Activated CD4-positive, alpha-beta T cell treated with anti-CD3 and anti-CD28 coated beads, Interleukin-2, amount 50 U/mL, for 4 hours (primary cell): ENCODE results near the gene TNS4.
A peak's percentile ranks its signal among the peaks of the same experiment; 100 is the strongest.
"Not testable (repeated sequence)": the region's sequence is repeated elsewhere in the genome, so short reads cannot be mapped to it uniquely, and the experiment has no call there.

Source experiments
- DNase-seq, 2 experiments: peaks; one replicate each; pipeline ENCODE4 v3.0.0-alpha.2; 2020

Gene TNS4

GRCh38 chr17:40501499-40501911 lies at the start of gene TNS4:
Gene TNS4 (minus strand): TSS chr17:40501623. CDS start chr17:40496425, 5,198 bp downstream.
- DNase-seq = no peak

GRCh38 chr17:40550608-40551007 lies 49.2 kb upstream of the TNS4 start:
- DNase-seq = no peak

GRCh38 chr17:40548982-40549685 lies 47.7 kb upstream of the TNS4 start:
- no peak for DNase-seq

- DNase-seq = no peak
These were observed 47.1 kb upstream of the TNS4 start for GRCh38 chr17:40548491-40548981.

- DNase-seq = no peak
These were observed 46.5 kb upstream of the TNS4 start for GRCh38 chr17:40547785-40548478.

- peak; percentile 46 to 53 for DNase-seq
These were observed 45.8 kb upstream of the TNS4 start for GRCh38 chr17:40547079-40547784.

- not testable (repeated sequence) for DNase-seq
These were observed 45.1 kb upstream of the TNS4 start for GRCh38 chr17:40546497-40546896.

GRCh38 chr17:40545660-40546059 lies 44.2 kb upstream of the TNS4 start:
- DNase-seq = no peak

GRCh38 chr17:40542558-40543411 lies 41.4 kb upstream of the TNS4 start:
- no peak for DNase-seq

GRCh38 chr17:40541873-40542557 lies 40.6 kb upstream of the TNS4 start:
- DNase-seq = no peak

GRCh38 chr17:40541060-40541872 lies 39.8 kb upstream of the TNS4 start:
- peak; percentile 61 to 69 for DNase-seq

GRCh38 chr17:40540448-40540847 lies 39.0 kb upstream of the TNS4 start:
- DNase-seq = peak; percentile 45 to 48

- DNase-seq = no peak
These were observed 38.4 kb upstream of the TNS4 start for GRCh38 chr17:40539711-40540411.

- DNase-seq = no peak
These were observed 37.7 kb upstream of the TNS4 start for GRCh38 chr17:40538936-40539705.

GRCh38 chr17:40538019-40538935 lies 36.9 kb upstream of the TNS4 start:
- no peak for DNase-seq

- DNase-seq = no peak
These were observed 35.1 kb upstream of the TNS4 start for GRCh38 chr17:40536295-40537171.

- no peak for DNase-seq
These were observed 34.5 kb upstream of the TNS4 start for GRCh38 chr17:40535924-40536294.

- DNase-seq = no peak
These were observed 34.0 kb upstream of the TNS4 start for GRCh38 chr17:40535438-40535837.
